Measurements from ENCODE around the gene SIK3. TPM values are rescaled to one million over a fixed set of nuclear protein-coding genes. Genes with fewer than 3 reads are reported as not detected.

SIK3 gene
- total RNA-seq, 2 donors from 2014 or later = 26.7 to 28.0 TPM

DNA sequence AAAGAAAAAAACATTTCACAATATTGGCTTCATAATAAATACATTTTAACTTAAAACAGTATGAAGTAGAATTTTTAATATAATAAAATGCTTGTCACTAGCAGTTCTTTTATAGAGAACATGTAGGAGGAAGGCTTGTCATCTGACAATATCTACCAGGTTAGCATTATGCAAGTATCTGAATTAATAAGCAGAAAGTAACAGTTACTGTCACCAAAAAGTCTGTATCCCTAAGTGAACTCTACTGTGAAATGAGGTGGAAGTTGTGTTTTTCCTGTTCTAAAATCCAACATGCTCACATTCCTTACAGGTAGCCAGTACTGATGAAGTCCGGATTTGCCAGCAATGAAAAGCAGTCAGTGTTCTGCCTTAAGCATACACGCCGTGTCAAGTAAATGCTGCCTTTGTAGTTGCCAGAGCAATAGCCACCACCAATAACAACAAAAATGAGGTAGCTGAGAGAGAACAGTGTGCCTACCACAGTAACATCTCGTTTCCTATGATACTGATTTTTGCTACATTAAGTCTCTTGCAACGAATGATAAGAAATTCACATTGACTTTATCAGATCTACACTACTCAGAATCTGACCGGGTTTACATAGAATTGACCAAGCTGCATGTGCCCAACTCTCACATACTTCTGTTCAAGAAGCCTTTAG, 95.5 kb downstream of the SIK3 start:
- TF ChIP-seq, protein P1, sequence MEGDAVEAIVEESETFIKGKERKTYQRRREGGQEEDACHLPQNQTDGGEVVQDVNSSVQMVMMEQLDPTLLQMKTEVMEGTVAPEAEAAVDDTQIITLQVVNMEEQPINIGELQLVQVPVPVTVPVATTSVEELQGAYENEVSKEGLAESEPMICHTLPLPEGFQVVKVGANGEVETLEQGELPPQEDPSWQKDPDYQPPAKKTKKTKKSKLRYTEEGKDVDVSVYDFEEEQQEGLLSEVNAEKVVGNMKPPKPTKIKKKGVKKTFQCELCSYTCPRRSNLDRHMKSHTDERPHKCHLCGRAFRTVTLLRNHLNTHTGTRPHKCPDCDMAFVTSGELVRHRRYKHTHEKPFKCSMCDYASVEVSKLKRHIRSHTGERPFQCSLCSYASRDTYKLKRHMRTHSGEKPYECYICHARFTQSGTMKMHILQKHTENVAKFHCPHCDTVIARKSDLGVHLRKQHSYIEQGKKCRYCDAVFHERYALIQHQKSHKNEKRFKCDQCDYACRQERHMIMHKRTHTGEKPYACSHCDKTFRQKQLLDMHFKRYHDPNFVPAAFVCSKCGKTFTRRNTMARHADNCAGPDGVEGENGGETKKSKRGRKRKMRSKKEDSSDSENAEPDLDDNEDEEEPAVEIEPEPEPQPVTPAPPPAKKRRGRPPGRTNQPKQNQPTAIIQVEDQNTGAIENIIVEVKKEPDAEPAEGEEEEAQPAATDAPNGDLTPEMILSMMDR (IDR thresholded peaks at IDR 0.05) = no peak
- Histone ChIP-seq H3K4me1 (no peaks in the 10 kb centered on the region), H3K27me3 (no peaks in the 10 kb centered on the region), H3K27ac (no peak overlapping the region), H3K9me3 (no peaks in the 10 kb centered on the region), H3K9ac (ENCODE audit: low read depth in 2 of 2, low read length in 2 of 2) (no peak overlapping the region), H3K36me3 (no peaks in the 10 kb centered on the region), H3K4me3 (no peak overlapping the region)
- intact Hi-C loops (cut with DNase I) = no loop called here
- no peak for DNase-seq

DNA sequence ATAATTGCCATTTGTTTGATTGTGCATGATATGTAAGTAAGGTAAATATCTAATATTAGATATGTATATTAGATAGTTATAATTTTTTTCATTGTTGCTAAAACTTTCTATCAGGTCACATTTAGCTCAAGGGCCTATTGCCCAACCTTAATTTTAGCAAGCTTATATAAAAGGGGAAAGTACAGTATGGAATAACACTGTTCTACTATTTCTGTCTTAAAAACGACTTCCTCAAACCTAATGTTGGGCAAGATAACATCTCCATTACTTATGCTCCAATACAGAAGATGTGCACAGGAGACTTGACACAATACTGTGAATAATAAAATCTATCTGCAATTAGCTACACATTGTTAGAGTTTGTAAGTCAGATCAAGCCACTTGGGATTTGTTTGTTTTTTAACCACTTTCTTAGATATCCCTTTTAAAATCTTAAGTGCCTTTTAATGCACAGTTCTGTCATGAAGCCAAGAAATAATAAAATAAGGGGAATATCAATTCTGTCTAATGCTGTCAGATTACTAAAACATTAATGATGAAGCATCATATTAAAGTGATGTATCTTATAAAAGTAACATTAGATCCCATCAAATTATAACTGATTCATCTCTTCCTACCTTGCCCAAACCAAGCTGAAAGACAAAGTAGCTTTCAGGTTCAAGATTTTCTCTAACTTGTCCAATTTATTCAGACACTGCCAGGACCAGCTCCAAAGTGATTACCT, 98.1 kb downstream of the SIK3 start:
- Histone ChIP-seq H3K27me3 (no peaks in the 10 kb centered on the region), H3K9me3 (no peaks in the 10 kb centered on the region), H3K27ac (no peak overlapping the region), H3K9ac (ENCODE audit: low read depth in 2 of 2, low read length in 2 of 2) (no peak overlapping the region), H3K4me1 (no peaks in the 10 kb centered on the region), H3K36me3 (no peaks in the 10 kb centered on the region), H3K4me3 (no peak overlapping the region)
- intact Hi-C loops (cut with DNase I) = no loop called here
- TF ChIP-seq, protein P1 (IDR thresholded peaks at IDR 0.05) = no peak
- no peak for DNase-seq

DNA sequence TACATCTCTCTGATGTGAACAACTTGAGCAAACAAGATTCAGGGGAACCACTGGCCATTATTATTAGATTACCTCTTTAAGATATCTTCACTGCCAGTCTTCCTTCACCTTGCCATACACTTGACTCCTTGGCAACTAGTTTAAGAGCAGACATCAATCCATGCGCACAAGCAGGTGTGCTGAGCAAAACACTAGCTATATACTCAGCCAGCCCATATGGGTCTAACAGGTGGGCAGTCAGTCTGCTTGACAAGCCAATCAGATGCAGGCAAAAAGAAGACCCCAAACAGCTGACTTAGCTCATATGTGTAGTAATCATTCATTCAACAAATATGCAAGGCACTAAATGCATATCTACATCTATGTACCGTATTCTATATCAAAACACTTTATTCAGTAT, 101.2 kb downstream of the SIK3 start:
- TF ChIP-seq, protein P1 (IDR thresholded peaks at IDR 0.05) = no peak
- Histone ChIP-seq H3K4me1 (no peaks in the 10 kb centered on the region), H3K9ac (ENCODE audit: low read depth in 2 of 2, low read length in 2 of 2) (no peak overlapping the region), H3K9me3 (no peaks in the 10 kb centered on the region), H3K27me3 (no peaks in the 10 kb centered on the region), H3K27ac (no peak overlapping the region), H3K36me3 (no peaks in the 10 kb centered on the region), H3K4me3 (no peak overlapping the region)
- intact Hi-C loops (cut with DNase I) = no loop called here
- no peak for DNase-seq

DNA sequence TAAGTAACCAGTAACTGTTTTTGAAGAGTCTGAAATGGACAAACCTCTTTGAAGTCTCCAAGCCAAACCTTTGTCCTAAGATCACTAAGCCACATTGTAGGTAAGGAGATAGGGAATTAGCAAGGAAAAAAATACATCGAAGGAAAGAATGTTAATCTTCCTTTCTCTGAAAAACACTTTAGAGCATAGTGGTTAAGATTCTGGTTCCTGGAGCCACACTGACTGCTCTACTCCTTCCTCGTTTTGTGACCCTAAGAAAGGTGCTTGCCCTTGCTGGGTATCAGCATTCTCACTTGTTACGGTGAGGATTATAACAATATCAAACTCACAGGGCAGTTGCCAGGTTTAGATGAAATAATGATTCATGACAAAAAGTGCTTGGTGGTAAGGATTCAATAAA, 104.0 kb downstream of the SIK3 start:
- TF ChIP-seq, protein P1 (IDR thresholded peaks at IDR 0.05) = no peak
- Histone ChIP-seq H3K27me3 (no peaks in the 10 kb centered on the region), H3K9me3 (no peaks in the 10 kb centered on the region), H3K27ac (no peak overlapping the region), H3K4me1 (no peaks in the 10 kb centered on the region), H3K36me3 (no peaks in the 10 kb centered on the region), H3K9ac (ENCODE audit: low read depth in 2 of 2, low read length in 2 of 2) (no peak overlapping the region), H3K4me3 (no peak overlapping the region)
- intact Hi-C loops (cut with DNase I) = no loop called here
- no peak for DNase-seq

DNA sequence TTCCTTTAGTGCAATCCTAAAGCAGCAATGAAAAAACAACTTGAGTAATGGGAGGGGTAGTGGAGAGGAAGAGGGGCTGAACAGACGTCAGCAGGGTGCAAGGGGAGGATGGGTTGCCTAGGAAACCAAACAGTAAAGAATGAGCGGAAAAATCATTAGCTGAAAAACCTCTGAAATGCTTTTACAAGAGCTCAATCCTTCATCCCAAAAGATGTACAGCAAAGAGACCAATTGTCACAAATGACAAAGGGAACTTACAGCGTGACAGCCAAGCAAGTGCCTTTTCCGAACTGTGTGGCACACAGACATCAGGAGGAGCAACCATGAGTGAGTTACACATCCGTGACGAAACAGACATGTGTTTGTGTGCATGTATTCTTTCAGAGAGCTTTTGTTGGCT, 104.6 kb downstream of the SIK3 start:
- Histone ChIP-seq H3K4me3 (no peak overlapping the region), H3K36me3 (no peaks in the 10 kb centered on the region), H3K4me1 (no peaks in the 10 kb centered on the region), H3K27ac (no peak overlapping the region), H3K9me3 (no peaks in the 10 kb centered on the region), H3K27me3 (no peaks in the 10 kb centered on the region), H3K9ac (ENCODE audit: low read depth in 2 of 2, low read length in 2 of 2) (no peak overlapping the region)
- TF ChIP-seq, protein P1 (IDR thresholded peaks at IDR 0.05) = no peak
- intact Hi-C loops (cut with DNase I) = no loop called here
- no peak for DNase-seq
